CD14-positive monocyte (primary cell): ENCODE measurements around the gene SPINK6. TPM values are rescaled to one million over a fixed set of nuclear protein-coding genes. Genes with fewer than 3 reads are reported as not detected.

ENCODE experiments used
- DNase-seq, 3 donors: peaks; one replicate each; pipeline ENCODE4 v3.0.0-alpha.2; 2011 to 2022
- H2AFZ ChIP-seq: 2 replicates; pipeline ENCODE4 v1.6.0; 2012; ENCODE audit warnings: mild to moderate bottlenecking, low read depth, low read length, inconsistent platforms; ENCODE audit not compliant: insufficient read depth, poor library complexity, severe bottlenecking
- H3K27ac ChIP-seq, 2 donors: 1 replicate in 1 of 2; 2 replicates in 1 of 2; pipeline ENCODE4 v1.5.1; 2012 to 2013; ENCODE audit warnings: low read length in 2 of 2, control low read depth in 1 of 2, inconsistent platforms in 1 of 2, low read depth in 1 of 2, mild to moderate bottlenecking in 1 of 2
- H3K27me3 ChIP-seq, 2 donors: one replicate each; pipeline versions ENCODE4 v1.6.0 to v1.6.1; 2011 to 2013; ENCODE audit warnings: low read length in 2 of 2; ENCODE audit not compliant: control insufficient read depth in 2 of 2, insufficient read depth in 2 of 2
- H3K36me3 ChIP-seq, 2 donors: replicated peaks in 1 of 2; 1 replicate in 1 of 2; 2 replicates in 1 of 2; pipeline versions ENCODE4 v1.5.1 to v1.6.1; 2012 to 2013; ENCODE audit warnings: low read length in 2 of 2, control low read depth in 1 of 2, inconsistent platforms in 1 of 2, mild to moderate bottlenecking in 1 of 2; ENCODE audit not compliant: insufficient read depth in 2 of 2, control insufficient read depth in 1 of 2
- H3K4me1 ChIP-seq, 2 donors: 1 replicate in 1 of 2; 2 replicates in 1 of 2; pipeline versions ENCODE4 v1.5.1 to v1.6.1; 2012 to 2013; ENCODE audit warnings: low read length in 2 of 2, control low read depth in 1 of 2, inconsistent platforms in 1 of 2, mild to moderate bottlenecking in 1 of 2, moderate library complexity in 1 of 2; ENCODE audit not compliant: insufficient read depth in 2 of 2, control insufficient read depth in 1 of 2
- H3K4me2 ChIP-seq: replicated peaks from 2 replicates; pipeline ENCODE3; 2012; ENCODE audit warnings: low read length, moderate library complexity, mild to moderate bottlenecking; ENCODE audit not compliant: poor library complexity, severe bottlenecking; ENCODE audit errors: extremely low read depth
- H3K4me3 ChIP-seq, 3 experiments: fragments of 200-600 bp in 1 of 3; sonication (generic) in 1 of 3; replicated peaks in 1 of 3; 1 replicate in 2 of 3; 2 replicates in 1 of 3; pipeline ENCODE4 v1.5.1; 2011 to 2013; ENCODE audit warnings: low read length in 3 of 3, mild to moderate bottlenecking in 3 of 3, control low read depth in 2 of 3, low read depth in 2 of 3, inconsistent platforms in 1 of 3, moderate library complexity in 1 of 3
- H3K79me2 ChIP-seq: 2 replicates; pipeline ENCODE4 v1.6.0; 2012; ENCODE audit warnings: mild to moderate bottlenecking, control low read depth, inconsistent platforms, low read length, moderate library complexity; ENCODE audit not compliant: insufficient read depth
- H3K9ac ChIP-seq: 2 replicates; pipeline ENCODE4 v1.6.0; 2017; ENCODE audit warnings: low read length, mild to moderate bottlenecking; ENCODE audit not compliant: insufficient read depth, poor library complexity, severe bottlenecking
- H3K9me3 ChIP-seq, 2 donors: replicated peaks in 1 of 2; 1 replicate in 1 of 2; 2 replicates in 1 of 2; pipeline versions ENCODE4 v1.5.1 to v1.6.1; 2012 to 2013; ENCODE audit warnings: low read length in 2 of 2, control low read depth in 1 of 2; ENCODE audit not compliant: control insufficient read depth in 1 of 2, insufficient read depth in 1 of 2
- H4K20me1 ChIP-seq: 2 replicates; pipeline ENCODE4 v1.6.0; 2012; ENCODE audit warnings: mild to moderate bottlenecking, low read length, control low read depth, moderate library complexity; ENCODE audit not compliant: insufficient read depth
- H3K27ac Mint-ChIP-seq, 7 donors: one replicate each; pipeline ENCODE4 v1.8.0; 2020; ENCODE audit warnings: mild to moderate bottlenecking in 7 of 7, mixed read lengths in 7 of 7, moderate library complexity in 6 of 7, inconsistent platforms in 2 of 7
- H3K27me3 Mint-ChIP-seq, 3 donors: one replicate each; pipeline ENCODE4 v1.8.0; 2021 to 2022; ENCODE audit warnings: low read depth in 3 of 3, mild to moderate bottlenecking in 3 of 3, mixed read lengths in 3 of 3, moderate library complexity in 3 of 3, inconsistent platforms in 1 of 3
- H3K36me3 Mint-ChIP-seq, 2 donors: one replicate each; pipeline ENCODE4 v1.8.0; 2020; ENCODE audit warnings: mixed read lengths in 2 of 2, inconsistent platforms in 1 of 2, mild to moderate bottlenecking in 1 of 2
- H3K4me1 Mint-ChIP-seq: one replicate; pipeline ENCODE4 v1.8.0; 2020; ENCODE audit warnings: mild to moderate bottlenecking, mixed read lengths
- H3K4me3 Mint-ChIP-seq, 2 donors: one replicate each; pipeline ENCODE4 v1.8.0; 2020; ENCODE audit warnings: mild to moderate bottlenecking in 2 of 2, mixed read lengths in 2 of 2, moderate library complexity in 1 of 2
- H3K9me3 Mint-ChIP-seq, 7 donors: one replicate each; pipeline ENCODE4 v1.8.0; 2020 to 2022; ENCODE audit warnings: mixed read lengths in 7 of 7, mild to moderate bottlenecking in 6 of 7, moderate library complexity in 6 of 7, inconsistent platforms in 2 of 7
- CTCF ChIP-seq: fragments of 200-600 bp; IDR thresholded peaks from one replicate; pipeline ENCODE4 v1.8.0; 2022; ENCODE audit warnings: antibody characterized with exemption, mild to moderate bottlenecking
- WGBS: methylation state at CpG from one replicate; pipeline ENCODE4 v1.1.5; 2013; ENCODE audit warnings: missing lambda C conversion rate; ENCODE audit not compliant: insufficient coverage; 5-methylcytosine and 5-hydroxymethylcytosine counted together
- intact Hi-C, 2 donors: fragments of 100-400 bp; cut with micrococcal nuclease; formaldehyde crosslinking; loops; one replicate each; pipeline versions ENCODE4 v1.15.0 to v1.15.1; 2023
- polyA plus RNA-seq, 3 donors: library from polyadenylated mRNA; depleted of rRNA in 1 of 3; unstranded in 2 of 3; stranded (reverse) in 1 of 3; fragments of 300-500 nt in 2 of 3; fragments of >200 nt in 1 of 3; fragmentation: Illumina TruSeq in 2 of 3; gene quantifications; 1 replicate in 2 of 3; 2 replicates in 1 of 3; pipeline ENCODE4 v1.2.3, GENCODE V29; 2012 to 2021

SPINK6 gene
- polyA plus RNA-seq, 3 donors: not detected

- no peak overlapping the region for H3K4me3 ChIP-seq
- H3K4me3 Mint-ChIP-seq: no peak overlapping the region
- no peaks in the 10 kb centered on the region for H3K36me3 Mint-ChIP-seq
- no peak for TF ChIP-seq CTCF
- peaks cover 0 to 5% (median 2%) of the 10 kb centered on the region in 3 donors for H3K27me3 Mint-ChIP-seq
- H3K79me2 ChIP-seq: no peaks in the 10 kb centered on the region
- no peaks in the 10 kb centered on the region for H3K27me3 ChIP-seq
- no CpG with 5 or more reads among the region's 3 CpGs for WGBS
- no peaks in the 10 kb centered on the region for H4K20me1 ChIP-seq
- H3K27ac ChIP-seq: no peak overlapping the region
- H3K4me1 ChIP-seq: peaks cover 19 to 25% of the 10 kb centered on the region in 2 donors
- intact Hi-C loops: no loop called here
- no peak overlapping the region for H2AFZ ChIP-seq
- H3K27ac Mint-ChIP-seq: peak overlapping the region in 1 of 7 donors; percentile 73
- no peaks in the 10 kb centered on the region for H3K36me3 ChIP-seq
- H3K4me2 ChIP-seq: no peak overlapping the region
- no peak overlapping the region for H3K9ac ChIP-seq
- no peaks in the 10 kb centered on the region for H3K9me3 ChIP-seq
- peaks cover 22% of the 10 kb centered on the region for H3K4me1 Mint-ChIP-seq
- no peaks in the 10 kb centered on the region for H3K9me3 Mint-ChIP-seq
- DNase-seq: no peak
Measured at GRCh38 chr5:148209151-148209770, 6.4 kb downstream of the SPINK6 start.

- DNase-seq: no peak
- Mint-ChIP-seq H3K27ac (no peak overlapping the region), H3K27me3 (peaks cover 0 to 3% (median 3%) of the 10 kb centered on the region in 3 donors), H3K4me1 (peaks cover 4% of the 10 kb centered on the region), H3K9me3 (peaks cover 0 to 3% (median 2%) of the 10 kb centered on the region in 7 donors), H3K36me3 (no peaks in the 10 kb centered on the region), H3K4me3 (no peak overlapping the region)
- no CpG with 5 or more reads among the region's 1 CpG for WGBS
- H3K4me1 ChIP-seq: peaks cover 0 to under 1% of the 10 kb centered on the region in 2 donors
- no peak overlapping the region for H3K9ac ChIP-seq
- intact Hi-C loops: no loop called here
- H3K27ac ChIP-seq: no peak overlapping the region
- no peak for TF ChIP-seq CTCF
- no peaks in the 10 kb centered on the region for H3K79me2 ChIP-seq
- no peak overlapping the region for H3K4me3 ChIP-seq
- H3K36me3 ChIP-seq: no peaks in the 10 kb centered on the region
- no peaks in the 10 kb centered on the region for H3K27me3 ChIP-seq
- H4K20me1 ChIP-seq: no peaks in the 10 kb centered on the region
- H3K4me2 ChIP-seq: no peak overlapping the region
- no peaks in the 10 kb centered on the region for H3K9me3 ChIP-seq
- H2AFZ ChIP-seq: no peak overlapping the region
Measured at GRCh38 chr5:148214665-148215185, 11.9 kb downstream of the SPINK6 start.
